ENCODE results near the gene KCTD17. TPM values are rescaled to one million over a fixed set of nuclear protein-coding genes. Genes with fewer than 3 reads are reported as not detected.
A peak's percentile ranks its signal among the peaks of the same experiment; 100 is the strongest.

The KCTD17 gene
- total RNA-seq, 1 experiment from 2014 or later = 29.4 TPM

DNA sequence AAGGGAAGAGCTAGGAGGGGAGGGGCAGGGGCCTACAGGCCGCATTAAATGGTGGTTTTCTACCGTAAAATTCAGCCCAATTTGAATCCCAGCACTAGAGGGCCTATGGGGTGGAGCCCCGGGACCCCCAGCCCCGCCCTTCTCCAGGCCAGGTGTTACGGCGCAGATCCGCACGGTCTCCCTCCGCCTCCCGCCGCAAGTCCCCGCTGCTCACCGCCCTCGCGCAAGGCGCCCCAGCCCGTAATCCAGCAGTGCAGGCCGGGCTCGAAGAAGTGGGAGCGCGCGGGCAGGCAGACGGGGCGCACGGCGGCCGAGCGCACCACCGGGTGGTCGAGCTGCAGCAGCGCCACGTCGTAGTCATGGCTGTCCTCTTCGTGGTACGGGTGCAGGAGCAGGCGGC, 17.3 kb downstream of the KCTD17 start (continued):
- TF ChIP-seq, protein P1, sequence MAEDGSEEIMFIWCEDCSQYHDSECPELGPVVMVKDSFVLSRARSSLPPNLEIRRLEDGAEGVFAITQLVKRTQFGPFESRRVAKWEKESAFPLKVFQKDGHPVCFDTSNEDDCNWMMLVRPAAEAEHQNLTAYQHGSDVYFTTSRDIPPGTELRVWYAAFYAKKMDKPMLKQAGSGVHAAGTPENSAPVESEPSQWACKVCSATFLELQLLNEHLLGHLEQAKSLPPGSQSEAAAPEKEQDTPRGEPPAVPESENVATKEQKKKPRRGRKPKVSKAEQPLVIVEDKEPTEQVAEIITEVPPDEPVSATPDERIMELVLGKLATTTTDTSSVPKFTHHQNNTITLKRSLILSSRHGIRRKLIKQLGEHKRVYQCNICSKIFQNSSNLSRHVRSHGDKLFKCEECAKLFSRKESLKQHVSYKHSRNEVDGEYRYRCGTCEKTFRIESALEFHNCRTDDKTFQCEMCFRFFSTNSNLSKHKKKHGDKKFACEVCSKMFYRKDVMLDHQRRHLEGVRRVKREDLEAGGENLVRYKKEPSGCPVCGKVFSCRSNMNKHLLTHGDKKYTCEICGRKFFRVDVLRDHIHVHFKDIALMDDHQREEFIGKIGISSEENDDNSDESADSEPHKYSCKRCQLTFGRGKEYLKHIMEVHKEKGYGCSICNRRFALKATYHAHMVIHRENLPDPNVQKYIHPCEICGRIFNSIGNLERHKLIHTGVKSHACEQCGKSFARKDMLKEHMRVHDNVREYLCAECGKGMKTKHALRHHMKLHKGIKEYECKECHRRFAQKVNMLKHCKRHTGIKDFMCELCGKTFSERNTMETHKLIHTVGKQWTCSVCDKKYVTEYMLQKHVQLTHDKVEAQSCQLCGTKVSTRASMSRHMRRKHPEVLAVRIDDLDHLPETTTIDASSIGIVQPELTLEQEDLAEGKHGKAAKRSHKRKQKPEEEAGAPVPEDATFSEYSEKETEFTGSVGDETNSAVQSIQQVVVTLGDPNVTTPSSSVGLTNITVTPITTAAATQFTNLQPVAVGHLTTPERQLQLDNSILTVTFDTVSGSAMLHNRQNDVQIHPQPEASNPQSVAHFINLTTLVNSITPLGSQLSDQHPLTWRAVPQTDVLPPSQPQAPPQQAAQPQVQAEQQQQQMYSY (CRISPR knock-in tag; IDR thresholded peaks at IDR 0.05) = no peak
- TF ChIP-seq MYBL2 (CRISPR knock-in tag; IDR thresholded peaks at IDR 0.05) (no peak), ZNF121 (CRISPR knock-in tag; IDR thresholded peaks at IDR 0.05) (no peak), ZNF317 (CRISPR knock-in tag; IDR thresholded peaks at IDR 0.05; ENCODE audit: borderline replicate concordance, low read depth) (no peak), ZNF396 (CRISPR knock-in tag; IDR thresholded peaks at IDR 0.05; ENCODE audit: borderline replicate concordance) (no peak), KAT7 (CRISPR knock-in tag; IDR thresholded peaks at IDR 0.05; ENCODE audit: borderline replicate concordance) (no peak), FOXP1 (CRISPR knock-in tag; IDR thresholded peaks at IDR 0.05; ENCODE audit: borderline replicate concordance) (peak; percentile 60; the same call in 1 of the 2 replicates), TEAD4 (CRISPR knock-in tag; IDR thresholded peaks at IDR 0.05) (no peak), NFATC4 (CRISPR knock-in tag; IDR thresholded peaks at IDR 0.05) (no peak), SOX15 (CRISPR knock-in tag; IDR thresholded peaks at IDR 0.05) (no peak), ETV6 (CRISPR knock-in tag; IDR thresholded peaks at IDR 0.05) (0 out of 2 replicates have a peak, but pooled peaks have one; percentile 58), CREB1 (CRISPR knock-in tag; IDR thresholded peaks at IDR 0.05) (no peak), NFE2L1 (CRISPR knock-in tag; IDR thresholded peaks at IDR 0.05) (no peak), ZNF671 (CRISPR knock-in tag; IDR thresholded peaks at IDR 0.05) (no peak), ATF1 (CRISPR knock-in tag; IDR thresholded peaks at IDR 0.05) (no peak), CREM (CRISPR knock-in tag; IDR thresholded peaks at IDR 0.05) (no peak), TEAD1 (CRISPR knock-in tag; IDR thresholded peaks at IDR 0.05) (0 out of 2 replicates have a peak, but pooled peaks have one; percentile 32), GTF2I (CRISPR knock-in tag; conservative IDR thresholded peaks at IDR 0.05) (no peak), HMGA2 (CRISPR knock-in tag; IDR thresholded peaks at IDR 0.05) (no peak)
- TF ChIP-seq, protein P2, sequence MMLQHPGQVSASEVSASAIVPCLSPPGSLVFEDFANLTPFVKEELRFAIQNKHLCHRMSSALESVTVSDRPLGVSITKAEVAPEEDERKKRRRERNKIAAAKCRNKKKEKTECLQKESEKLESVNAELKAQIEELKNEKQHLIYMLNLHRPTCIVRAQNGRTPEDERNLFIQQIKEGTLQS (CRISPR knock-in tag; conservative IDR thresholded peaks at IDR 0.05) = no peak
- TF ChIP-seq, protein P3, sequence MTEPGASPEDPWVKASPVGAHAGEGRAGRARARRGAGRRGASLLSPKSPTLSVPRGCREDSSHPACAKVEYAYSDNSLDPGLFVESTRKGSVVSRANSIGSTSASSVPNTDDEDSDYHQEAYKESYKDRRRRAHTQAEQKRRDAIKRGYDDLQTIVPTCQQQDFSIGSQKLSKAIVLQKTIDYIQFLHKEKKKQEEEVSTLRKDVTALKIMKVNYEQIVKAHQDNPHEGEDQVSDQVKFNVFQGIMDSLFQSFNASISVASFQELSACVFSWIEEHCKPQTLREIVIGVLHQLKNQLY (CRISPR knock-in tag; IDR thresholded peaks at IDR 0.05) = no peak
- TF ChIP-seq, protein P4, sequence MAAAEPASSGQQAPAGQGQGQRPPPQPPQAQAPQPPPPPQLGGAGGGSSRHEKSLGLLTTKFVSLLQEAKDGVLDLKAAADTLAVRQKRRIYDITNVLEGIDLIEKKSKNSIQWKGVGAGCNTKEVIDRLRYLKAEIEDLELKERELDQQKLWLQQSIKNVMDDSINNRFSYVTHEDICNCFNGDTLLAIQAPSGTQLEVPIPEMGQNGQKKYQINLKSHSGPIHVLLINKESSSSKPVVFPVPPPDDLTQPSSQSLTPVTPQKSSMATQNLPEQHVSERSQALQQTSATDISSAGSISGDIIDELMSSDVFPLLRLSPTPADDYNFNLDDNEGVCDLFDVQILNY (CRISPR knock-in tag; IDR thresholded peaks at IDR 0.05) = no peak
- TF ChIP-seq, protein P5, sequence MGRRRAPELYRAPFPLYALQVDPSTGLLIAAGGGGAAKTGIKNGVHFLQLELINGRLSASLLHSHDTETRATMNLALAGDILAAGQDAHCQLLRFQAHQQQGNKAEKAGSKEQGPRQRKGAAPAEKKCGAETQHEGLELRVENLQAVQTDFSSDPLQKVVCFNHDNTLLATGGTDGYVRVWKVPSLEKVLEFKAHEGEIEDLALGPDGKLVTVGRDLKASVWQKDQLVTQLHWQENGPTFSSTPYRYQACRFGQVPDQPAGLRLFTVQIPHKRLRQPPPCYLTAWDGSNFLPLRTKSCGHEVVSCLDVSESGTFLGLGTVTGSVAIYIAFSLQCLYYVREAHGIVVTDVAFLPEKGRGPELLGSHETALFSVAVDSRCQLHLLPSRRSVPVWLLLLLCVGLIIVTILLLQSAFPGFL (CRISPR knock-in tag; IDR thresholded peaks at IDR 0.05; ENCODE audit: borderline replicate concordance) = no peak
- TF ChIP-seq, protein P6, sequence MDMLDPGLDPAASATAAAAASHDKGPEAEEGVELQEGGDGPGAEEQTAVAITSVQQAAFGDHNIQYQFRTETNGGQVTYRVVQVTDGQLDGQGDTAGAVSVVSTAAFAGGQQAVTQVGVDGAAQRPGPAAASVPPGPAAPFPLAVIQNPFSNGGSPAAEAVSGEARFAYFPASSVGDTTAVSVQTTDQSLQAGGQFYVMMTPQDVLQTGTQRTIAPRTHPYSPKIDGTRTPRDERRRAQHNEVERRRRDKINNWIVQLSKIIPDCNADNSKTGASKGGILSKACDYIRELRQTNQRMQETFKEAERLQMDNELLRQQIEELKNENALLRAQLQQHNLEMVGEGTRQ (CRISPR knock-in tag; IDR thresholded peaks at IDR 0.05) = no peak
- TF ChIP-seq, protein P7, sequence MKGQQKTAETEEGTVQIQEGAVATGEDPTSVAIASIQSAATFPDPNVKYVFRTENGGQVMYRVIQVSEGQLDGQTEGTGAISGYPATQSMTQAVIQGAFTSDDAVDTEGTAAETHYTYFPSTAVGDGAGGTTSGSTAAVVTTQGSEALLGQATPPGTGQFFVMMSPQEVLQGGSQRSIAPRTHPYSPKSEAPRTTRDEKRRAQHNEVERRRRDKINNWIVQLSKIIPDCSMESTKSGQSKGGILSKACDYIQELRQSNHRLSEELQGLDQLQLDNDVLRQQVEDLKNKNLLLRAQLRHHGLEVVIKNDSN (CRISPR knock-in tag; IDR thresholded peaks at IDR 0.05) = 0 out of 2 replicates have a peak, but pooled peaks have one; percentile 9
- TF ChIP-seq, protein P8, sequence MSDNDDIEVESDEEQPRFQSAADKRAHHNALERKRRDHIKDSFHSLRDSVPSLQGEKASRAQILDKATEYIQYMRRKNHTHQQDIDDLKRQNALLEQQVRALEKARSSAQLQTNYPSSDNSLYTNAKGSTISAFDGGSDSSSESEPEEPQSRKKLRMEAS (CRISPR knock-in tag; IDR thresholded peaks at IDR 0.05) = peak; percentile 77
- TF ChIP-seq, protein P9, sequence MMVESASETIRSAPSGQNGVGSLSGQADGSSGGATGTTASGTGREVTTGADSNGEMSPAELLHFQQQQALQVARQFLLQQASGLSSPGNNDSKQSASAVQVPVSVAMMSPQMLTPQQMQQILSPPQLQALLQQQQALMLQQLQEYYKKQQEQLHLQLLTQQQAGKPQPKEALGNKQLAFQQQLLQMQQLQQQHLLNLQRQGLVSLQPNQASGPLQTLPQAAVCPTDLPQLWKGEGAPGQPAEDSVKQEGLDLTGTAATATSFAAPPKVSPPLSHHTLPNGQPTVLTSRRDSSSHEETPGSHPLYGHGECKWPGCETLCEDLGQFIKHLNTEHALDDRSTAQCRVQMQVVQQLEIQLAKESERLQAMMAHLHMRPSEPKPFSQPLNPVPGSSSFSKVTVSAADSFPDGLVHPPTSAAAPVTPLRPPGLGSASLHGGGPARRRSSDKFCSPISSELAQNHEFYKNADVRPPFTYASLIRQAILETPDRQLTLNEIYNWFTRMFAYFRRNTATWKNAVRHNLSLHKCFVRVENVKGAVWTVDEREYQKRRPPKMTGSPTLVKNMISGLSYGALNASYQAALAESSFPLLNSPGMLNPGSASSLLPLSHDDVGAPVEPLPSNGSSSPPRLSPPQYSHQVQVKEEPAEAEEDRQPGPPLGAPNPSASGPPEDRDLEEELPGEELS (CRISPR knock-in tag; IDR thresholded peaks at IDR 0.05) = peak; percentile 53; the same call in 1 of the 2 replicates
- TF ChIP-seq, protein P10, sequence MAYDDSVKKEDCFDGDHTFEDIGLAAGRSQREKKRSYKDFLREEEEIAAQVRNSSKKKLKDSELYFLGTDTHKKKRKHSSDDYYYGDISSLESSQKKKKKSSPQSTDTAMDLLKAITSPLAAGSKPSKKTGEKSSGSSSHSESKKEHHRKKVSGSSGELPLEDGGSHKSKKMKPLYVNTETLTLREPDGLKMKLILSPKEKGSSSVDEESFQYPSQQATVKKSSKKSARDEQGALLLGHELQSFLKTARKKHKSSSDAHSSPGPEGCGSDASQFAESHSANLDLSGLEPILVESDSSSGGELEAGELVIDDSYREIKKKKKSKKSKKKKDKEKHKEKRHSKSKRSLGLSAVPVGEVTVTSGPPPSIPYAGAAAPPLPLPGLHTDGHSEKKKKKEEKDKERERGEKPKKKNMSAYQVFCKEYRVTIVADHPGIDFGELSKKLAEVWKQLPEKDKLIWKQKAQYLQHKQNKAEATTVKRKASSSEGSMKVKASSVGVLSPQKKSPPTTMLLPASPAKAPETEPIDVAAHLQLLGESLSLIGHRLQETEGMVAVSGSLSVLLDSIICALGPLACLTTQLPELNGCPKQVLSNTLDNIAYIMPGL (CRISPR knock-in tag; IDR thresholded peaks at IDR 0.05) = no peak

All from WTC11 (cell line).